ENCODE results near the gene RPLP2.

The RPLP2 gene

GRCh38 chr11:809287-810039, at the start of gene RPLP2:
TSS of gene RPLP2 (plus strand) at chr11:809967. CDS start at chr11:810235, 268 bp downstream.
- peak; percentile 98 for DNase-seq (ENCODE audit: low read depth)

GRCh38 chr11:760236-760635, 49.5 kb upstream of the RPLP2 start:
- DNase-seq (ENCODE audit: low read depth): no peak

- no peak for DNase-seq (ENCODE audit: low read depth)
These were observed 48.1 kb upstream of the RPLP2 start for GRCh38 chr11:761526-762108.

GRCh38 chr11:762421-763072, 47.2 kb upstream of the RPLP2 start:
- DNase-seq (ENCODE audit: low read depth): no peak

GRCh38 chr11:763073-763463, 46.7 kb upstream of the RPLP2 start:
- DNase-seq (ENCODE audit: low read depth): no peak

GRCh38 chr11:763549-764321, 46.0 kb upstream of the RPLP2 start:
- DNase-seq (ENCODE audit: low read depth): no peak

GRCh38 chr11:764322-765024, 45.3 kb upstream of the RPLP2 start:
- no peak for DNase-seq (ENCODE audit: low read depth)

- peak; percentile 39 for DNase-seq (ENCODE audit: low read depth)
These were observed 44.6 kb upstream of the RPLP2 start for GRCh38 chr11:765025-765801.

GRCh38 chr11:765802-766091, 44.0 kb upstream of the RPLP2 start:
- no peak for DNase-seq (ENCODE audit: low read depth)

- no peak for DNase-seq (ENCODE audit: low read depth)
These were observed 43.4 kb upstream of the RPLP2 start for GRCh38 chr11:766106-766935.

- no peak for DNase-seq (ENCODE audit: low read depth)
These were observed 42.9 kb upstream of the RPLP2 start for GRCh38 chr11:766936-767210.

- no peak for DNase-seq (ENCODE audit: low read depth)
These were observed 42.5 kb upstream of the RPLP2 start for GRCh38 chr11:767238-767637.

GRCh38 chr11:769887-770641, 39.7 kb upstream of the RPLP2 start:
- no peak for DNase-seq (ENCODE audit: low read depth)

GRCh38 chr11:770642-771616, 38.8 kb upstream of the RPLP2 start:
- DNase-seq (ENCODE audit: low read depth): no peak

GRCh38 chr11:771617-772204, 38.1 kb upstream of the RPLP2 start:
- DNase-seq (ENCODE audit: low read depth): no peak

GRCh38 chr11:772429-773390, 37.1 kb upstream of the RPLP2 start:
- DNase-seq (ENCODE audit: low read depth): no peak

- no peak for DNase-seq (ENCODE audit: low read depth)
These were observed 36.3 kb upstream of the RPLP2 start for GRCh38 chr11:773425-773824.

Measured in stimulated activated CD4-positive, alpha-beta T cell treated with anti-CD3 and anti-CD28 coated beads, Interleukin-2, amount 100 ng/mL, for 4 hours (primary cell).